Nephron progenitor cell (in vitro differentiated cells): Measurements from ENCODE around the gene ZFP36.

Experiments used
- DNase-seq: peaks from one replicate; pipeline ENCODE4 v3.0.0; 2021
- H3K27ac Mint-ChIP-seq: 2 replicates; pipeline ENCODE4 v1.8.0; 2021; ENCODE audit warnings: mild to moderate bottlenecking, moderate library complexity, mixed read lengths
- H3K27me3 Mint-ChIP-seq: 2 replicates; pipeline ENCODE4 v1.8.0; 2021; ENCODE audit warnings: mild to moderate bottlenecking, low read depth, mixed read lengths; ENCODE audit not compliant: poor library complexity
- H3K36me3 Mint-ChIP-seq: 2 replicates; pipeline ENCODE4 v1.8.0; 2021; ENCODE audit warnings: low read depth, mixed read lengths
- H3K4me1 Mint-ChIP-seq: 2 replicates; pipeline ENCODE4 v1.8.0; 2021; ENCODE audit warnings: mixed read lengths
- H3K4me3 Mint-ChIP-seq: 2 replicates; pipeline ENCODE4 v1.8.0; 2021; ENCODE audit warnings: mild to moderate bottlenecking, moderate library complexity, mixed read lengths
- H3K9me3 Mint-ChIP-seq: 2 replicates; pipeline ENCODE4 v1.8.0; 2021; ENCODE audit warnings: mild to moderate bottlenecking, moderate library complexity, mixed read lengths
- CTCF ChIP-seq: fragments of 200-600 bp; sonication (generic); IDR thresholded peaks from 2 replicates; pipeline ENCODE4 v1.5.0; 2021; ENCODE audit warnings: antibody characterized with exemption

The ZFP36 gene

GRCh38 chr19:39428283-39429112, 21.9 kb downstream of the ZFP36 start:
- Mint-ChIP-seq H3K9me3 (no peaks in the 10 kb centered on the region), H3K36me3 (peaks cover 34% of the 10 kb centered on the region), H3K27ac (peak overlapping the region; percentile 91), H3K27me3 (peaks cover 9% of the 10 kb centered on the region), H3K4me3 (peak overlapping the region; percentile 48), H3K4me1 (peaks cover 23% of the 10 kb centered on the region)
- peak; percentile 75 for DNase-seq
- no peak for TF ChIP-seq CTCF

DNA sequence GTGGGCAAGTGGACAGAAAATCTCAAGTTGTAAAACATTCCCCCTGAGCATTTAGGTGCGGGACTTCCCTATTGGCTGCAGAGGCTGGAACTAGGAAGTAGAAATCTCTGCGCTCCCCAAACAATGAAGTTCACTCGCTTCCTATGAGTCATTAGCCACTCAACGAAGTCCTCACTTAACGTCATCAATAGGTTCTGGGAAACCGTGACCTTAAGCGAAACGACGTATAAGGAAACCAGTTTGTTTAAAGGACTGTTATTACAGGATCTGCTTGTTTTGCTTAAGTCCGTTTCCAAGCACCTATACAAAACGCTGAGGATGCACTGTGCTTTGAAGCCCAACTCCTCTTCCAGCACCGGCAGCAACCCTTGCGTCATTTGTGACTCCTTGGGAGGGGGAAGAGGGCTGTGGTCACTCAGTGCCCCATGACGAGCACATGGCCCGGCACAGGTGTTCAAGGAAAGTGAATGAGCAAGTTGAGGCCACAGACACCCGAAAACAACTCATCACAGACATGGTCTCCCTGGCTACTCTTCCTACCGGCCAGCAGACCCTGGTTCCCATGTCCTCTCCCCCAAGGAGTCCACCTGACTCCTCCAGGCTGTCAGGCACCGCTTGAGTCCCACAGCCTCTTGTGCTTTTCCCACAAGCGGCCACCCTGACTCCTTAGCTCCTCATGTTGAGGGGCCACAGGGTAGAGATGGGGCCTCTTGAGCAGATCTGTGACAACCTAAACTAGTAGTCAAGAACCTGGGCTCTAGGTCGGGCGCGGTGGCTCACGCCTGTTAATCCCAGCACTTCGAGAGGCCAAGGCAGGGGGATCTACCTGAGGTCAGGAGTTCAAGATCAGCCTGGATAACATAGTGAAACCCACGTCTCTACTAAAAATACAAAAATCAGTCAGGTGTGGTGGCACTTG, 24.3 kb downstream of the ZFP36 start:
- Mint-ChIP-seq H3K27ac (peak overlapping the region; percentile 77), H3K36me3 (peaks cover 39% of the 10 kb centered on the region), H3K9me3 (no peaks in the 10 kb centered on the region), H3K4me3 (no peak overlapping the region), H3K27me3 (peaks cover 7% of the 10 kb centered on the region), H3K4me1 (peaks cover 43% of the 10 kb centered on the region)
- no peak for TF ChIP-seq CTCF
- DNase-seq, result no peak

DNA sequence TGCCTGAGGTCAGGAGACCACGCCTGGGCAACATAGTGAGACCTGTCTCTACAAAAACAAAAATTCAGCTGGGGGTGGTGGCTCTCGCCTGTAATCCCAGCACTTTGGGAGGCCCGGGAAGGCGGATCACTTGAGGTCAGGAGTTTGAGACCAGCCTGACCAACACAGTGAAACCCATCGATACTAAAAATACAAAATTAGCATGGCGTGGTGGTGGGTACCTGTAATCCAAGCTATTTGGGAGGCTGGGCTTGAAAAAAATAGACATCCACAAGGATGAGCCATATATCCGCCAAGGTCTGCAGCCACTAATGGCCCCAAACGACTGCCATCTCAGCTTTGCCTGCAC, 26.0 kb downstream of the ZFP36 start:
- peaks cover 57% of the 10 kb centered on the region for H3K4me1 Mint-ChIP-seq
- no peak for DNase-seq
- peaks cover 11% of the 10 kb centered on the region for H3K27me3 Mint-ChIP-seq
- no peak overlapping the region for H3K27ac Mint-ChIP-seq
- no peaks in the 10 kb centered on the region for H3K9me3 Mint-ChIP-seq
- TF ChIP-seq CTCF, result no peak
- H3K36me3 Mint-ChIP-seq, result peaks cover 32% of the 10 kb centered on the region
- no peak overlapping the region for H3K4me3 Mint-ChIP-seq

DNA sequence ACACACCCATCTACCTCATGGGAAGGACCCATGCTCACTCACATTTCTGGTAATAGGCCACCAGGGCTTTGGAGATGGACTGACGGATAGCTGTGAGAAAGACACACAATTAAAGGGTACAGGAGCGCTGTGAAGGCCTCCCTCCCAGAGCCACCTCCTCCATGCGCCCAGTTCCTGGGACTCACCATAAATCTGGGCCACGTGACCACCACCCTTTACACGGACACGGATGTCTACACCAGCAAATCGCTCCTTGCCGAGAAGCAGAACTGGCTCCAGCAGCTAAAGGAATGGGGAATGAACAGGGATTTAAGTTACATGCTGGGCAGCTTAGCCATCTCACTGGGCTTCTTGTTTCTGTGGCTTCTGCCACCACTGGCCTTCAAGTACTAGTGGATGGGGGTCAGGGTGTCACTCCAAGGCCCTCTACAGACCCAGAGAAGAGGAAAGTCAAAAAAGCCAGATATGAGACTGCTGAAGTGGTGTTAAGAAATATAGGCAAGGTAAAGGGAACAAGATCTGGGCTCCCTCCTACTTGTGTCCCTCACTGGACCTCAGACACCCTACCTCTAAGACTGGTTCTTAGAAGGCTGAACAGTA, 26.9 kb downstream of the ZFP36 start:
- TF ChIP-seq CTCF, result no peak
- peak overlapping the region; percentile 64 for H3K27ac Mint-ChIP-seq
- H3K27me3 Mint-ChIP-seq, result peaks cover 11% of the 10 kb centered on the region
- H3K4me1 Mint-ChIP-seq, result peaks cover 56% of the 10 kb centered on the region
- H3K4me3 Mint-ChIP-seq, result peak overlapping the region; percentile 58
- H3K36me3 Mint-ChIP-seq, result peaks cover 32% of the 10 kb centered on the region
- DNase-seq, result no peak
- no peaks in the 10 kb centered on the region for H3K9me3 Mint-ChIP-seq

- peak overlapping the region; percentile 99 for H3K4me3 Mint-ChIP-seq
- no peak for TF ChIP-seq CTCF
- peaks cover 32% of the 10 kb centered on the region for H3K36me3 Mint-ChIP-seq
- H3K27ac Mint-ChIP-seq, result peak overlapping the region; percentile 85
- H3K27me3 Mint-ChIP-seq, result peaks cover 8% of the 10 kb centered on the region
- H3K9me3 Mint-ChIP-seq, result no peaks in the 10 kb centered on the region
- H3K4me1 Mint-ChIP-seq, result peaks cover 52% of the 10 kb centered on the region
- no peak for DNase-seq
Measured at GRCh38 chr19:39434123-39435076, 27.8 kb downstream of the ZFP36 start.
